ENCODE results near the gene CES3.

- TF ChIP-seq CTCF (IDR thresholded peaks at IDR 0.05; ENCODE audit: extremely low read depth in 1 of 2, insufficient read depth in 1 of 2, low read depth in 1 of 2, low read length in 2 of 2) (no peak), GATA2 (IDR thresholded peaks at IDR 0.05; ENCODE audit: insufficient read depth, insufficient read length, low read depth, low read length) (no peak), EZH2 (IDR thresholded peaks at IDR 0.05; ENCODE audit: borderline replicate concordance, low read depth, low read length, severe bottlenecking) (no peak), POLR2AphosphoS5 (IDR thresholded peaks at IDR 0.05; ENCODE audit: insufficient read depth, low read depth, low read length) (no peak), POLR2A (IDR thresholded peaks at IDR 0.05; ENCODE audit: low read depth, low read length) (no peak), MAX (IDR thresholded peaks at IDR 0.05; ENCODE audit: insufficient read depth, insufficient read length) (no peak), MYC (IDR thresholded peaks at IDR 0.05; ENCODE audit: low read depth, low read length) (no peak)
Measured at GRCh38 chr16:66913711-66914110, 47.4 kb upstream of the CES3 start.

All from endothelial cell of umbilical vein (primary cell).